K562 (cell line): Measurements from ENCODE around the gene LRRIQ1. TPM values are rescaled to one million over a fixed set of nuclear protein-coding genes. Genes with fewer than 3 reads are reported as not detected.

ENCODE experiments used
- BRD4 ChIP-seq: fragments of 200-600 bp; sonication (generic); IDR thresholded peaks from 2 replicates; pipeline ENCODE4 v1.6.1; 2017; ENCODE audit warnings: inconsistent platforms
- E2F4 ChIP-seq: sonication (generic); formaldehyde crosslinking; IDR thresholded peaks from 2 replicates; pipeline ENCODE4 v1.8.0; 2022; ENCODE audit warnings: mild to moderate bottlenecking, low read depth, missing genetic modification reagents
- IRF2 ChIP-seq: sonication (generic); formaldehyde crosslinking; IDR thresholded peaks from 2 replicates; pipeline ENCODE4 v1.8.1; 2022; ENCODE audit warnings: mild to moderate bottlenecking, missing genetic modification reagents
- SMARCE1 ChIP-seq: fragments of 450-650 bp; IDR thresholded peaks from 2 replicates; pipeline ENCODE4 v1.7.1; 2016; ENCODE audit warnings: mild to moderate bottlenecking
- polyA plus RNA-seq, 8 experiments: library from polyadenylated mRNA; depleted of rRNA in 4 of 8; stranded (reverse) in 5 of 8; unstranded in 3 of 8; fragments of >200 nt; fragmentation: Nextera tagmentation in 2 of 8; fragmentation: Illumina TruSeq in 1 of 8; extraction: Ambion mirVana in 2 of 8; extraction: Trizol in 1 of 8; gene quantifications; 2 replicates each; pipeline versions ENCODE4 v1.2.1 to v1.2.3, GENCODE V29; 2011 to 2014; ENCODE audit warnings: inconsistent platforms in 1 of 8, missing spikeins in 1 of 8
- total RNA-seq, 7 experiments: library from RNA; depleted of rRNA in 6 of 7; stranded (reverse); fragments of >200 nt in 6 of 7; fragmentation: Illumina TruSeq in 2 of 7; extraction: Trizol in 2 of 7; gene quantifications; 2 replicates each; pipeline versions ENCODE4 v1.2.1 to v1.2.3, GENCODE V29; 2011 to 2021; ENCODE audit warnings: low replicate concordance in 1 of 7
- TF ChIP-seq, protein P1 (sequence below): fragments of 250-450 bp; sonication (Bioruptor Pico); IDR thresholded peaks from 2 replicates; pipeline ENCODE4 v1.4.0; 2020

Gene LRRIQ1
- total and polyA plus RNA-seq, 9 of the 15 experiments (the other 6 are each of a cell fraction or from before 2014, with no cell fraction given), result not detected

- TF ChIP-seq IRF2 (CRISPR knock-in tag) (no peak), SMARCE1 (no peak), BRD4 (no peak), E2F4 (CRISPR knock-in tag) (no peak)
- TF ChIP-seq, protein P1, sequence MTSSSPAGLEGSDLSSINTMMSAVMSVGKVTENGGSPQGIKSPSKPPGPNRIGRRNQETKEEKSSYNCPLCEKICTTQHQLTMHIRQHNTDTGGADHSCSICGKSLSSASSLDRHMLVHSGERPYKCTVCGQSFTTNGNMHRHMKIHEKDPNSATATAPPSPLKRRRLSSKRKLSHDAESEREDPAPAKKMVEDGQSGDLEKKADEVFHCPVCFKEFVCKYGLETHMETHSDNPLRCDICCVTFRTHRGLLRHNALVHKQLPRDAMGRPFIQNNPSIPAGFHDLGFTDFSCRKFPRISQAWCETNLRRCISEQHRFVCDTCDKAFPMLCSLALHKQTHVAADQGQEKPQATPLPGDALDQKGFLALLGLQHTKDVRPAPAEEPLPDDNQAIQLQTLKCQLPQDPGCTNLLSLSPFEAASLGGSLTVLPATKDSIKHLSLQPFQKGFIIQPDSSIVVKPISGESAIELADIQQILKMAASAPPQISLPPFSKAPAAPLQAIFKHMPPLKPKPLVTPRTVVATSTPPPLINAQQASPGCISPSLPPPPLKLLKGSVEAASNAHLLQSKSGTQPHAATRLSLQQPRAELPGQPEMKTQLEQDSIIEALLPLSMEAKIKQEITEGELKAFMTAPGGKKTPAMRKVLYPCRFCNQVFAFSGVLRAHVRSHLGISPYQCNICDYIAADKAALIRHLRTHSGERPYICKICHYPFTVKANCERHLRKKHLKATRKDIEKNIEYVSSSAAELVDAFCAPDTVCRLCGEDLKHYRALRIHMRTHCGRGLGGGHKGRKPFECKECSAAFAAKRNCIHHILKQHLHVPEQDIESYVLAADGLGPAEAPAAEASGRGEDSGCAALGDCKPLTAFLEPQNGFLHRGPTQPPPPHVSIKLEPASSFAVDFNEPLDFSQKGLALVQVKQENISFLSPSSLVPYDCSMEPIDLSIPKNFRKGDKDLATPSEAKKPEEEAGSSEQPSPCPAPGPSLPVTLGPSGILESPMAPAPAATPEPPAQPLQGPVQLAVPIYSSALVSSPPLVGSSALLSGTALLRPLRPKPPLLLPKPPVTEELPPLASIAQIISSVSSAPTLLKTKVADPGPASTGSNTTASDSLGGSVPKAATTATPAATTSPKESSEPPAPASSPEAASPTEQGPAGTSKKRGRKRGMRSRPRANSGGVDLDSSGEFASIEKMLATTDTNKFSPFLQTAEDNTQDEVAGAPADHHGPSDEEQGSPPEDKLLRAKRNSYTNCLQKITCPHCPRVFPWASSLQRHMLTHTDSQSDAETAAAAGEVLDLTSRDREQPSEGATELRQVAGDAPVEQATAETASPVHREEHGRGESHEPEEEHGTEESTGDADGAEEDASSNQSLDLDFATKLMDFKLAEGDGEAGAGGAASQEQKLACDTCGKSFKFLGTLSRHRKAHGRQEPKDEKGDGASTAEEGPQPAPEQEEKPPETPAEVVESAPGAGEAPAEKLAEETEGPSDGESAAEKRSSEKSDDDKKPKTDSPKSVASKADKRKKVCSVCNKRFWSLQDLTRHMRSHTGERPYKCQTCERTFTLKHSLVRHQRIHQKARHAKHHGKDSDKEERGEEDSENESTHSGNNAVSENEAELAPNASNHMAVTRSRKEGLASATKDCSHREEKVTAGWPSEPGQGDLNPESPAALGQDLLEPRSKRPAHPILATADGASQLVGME (CRISPR knock-in tag), result no peak
These were observed 24.8 kb downstream of the LRRIQ1 start (continued) for GRCh38 chr12:85060916-85061315.
